Keratinocyte (primary cell): ENCODE results near the gene DNAJC18. TPM values are rescaled to one million over a fixed set of nuclear protein-coding genes. Genes with fewer than 3 reads are reported as not detected.
A peak's percentile ranks its signal among the peaks of the same experiment; 100 is the strongest.

Experiments used
- DNase-seq: peaks from one replicate; pipeline ENCODE4 v3.0.0-alpha.2; 2011; ENCODE audit warnings: low read depth, missing footprints, low spot score
- FAIRE-seq: peaks from 2 replicates; lab custom pipeline; 2011; peaks lifted over from hg19 to GRCh38; lab: Jason Lieb, UNC
- H2AFZ ChIP-seq: 2 replicates; pipeline ENCODE4 v1.6.0; 2012; ENCODE audit warnings: low read length, control low read depth, inconsistent platforms; ENCODE audit not compliant: control insufficient read depth
- H3K27ac ChIP-seq: 2 replicates; pipeline ENCODE4 v1.5.1; 2011; ENCODE audit warnings: low read length; ENCODE audit not compliant: control insufficient read depth, insufficient read depth
- H3K27me3 ChIP-seq: 3 replicates; pipeline ENCODE4 v1.6.0; 2011; ENCODE audit warnings: low read length; ENCODE audit not compliant: control insufficient read depth, insufficient read depth; ENCODE audit errors: extremely low read depth
- H3K36me3 ChIP-seq, 2 experiments: 2 replicates in 1 of 2; 3 replicates in 1 of 2; pipeline ENCODE4 v1.5.1; 2011; ENCODE audit warnings: low read length in 2 of 2, mild to moderate bottlenecking in 1 of 2; ENCODE audit not compliant: control insufficient read depth in 2 of 2, insufficient read depth in 2 of 2; ENCODE audit errors: extremely low read depth in 1 of 2
- H3K4me1 ChIP-seq: 3 replicates; pipeline ENCODE4 v1.5.1; 2011; ENCODE audit warnings: low read length; ENCODE audit not compliant: control insufficient read depth, insufficient read depth; ENCODE audit errors: extremely low read depth
- H3K4me2 ChIP-seq: 3 replicates; pipeline ENCODE4 v1.6.0; 2011; ENCODE audit warnings: low read depth, low read length; ENCODE audit not compliant: control insufficient read depth, insufficient read depth; ENCODE audit errors: extremely low read depth
- H3K4me3 ChIP-seq, 3 experiments: fragments of 200-600 bp in 1 of 3; sonication (generic) in 1 of 3; 2 replicates in 2 of 3; 3 replicates in 1 of 3; pipeline ENCODE4 v1.5.1; 2011 to 2016; ENCODE audit warnings: low read length in 3 of 3, mild to moderate bottlenecking in 3 of 3, control low read depth in 2 of 3, inconsistent platforms in 1 of 3, low read depth in 1 of 3, mixed read lengths in 1 of 3, mixed run types in 1 of 3, moderate library complexity in 1 of 3; ENCODE audit not compliant: control insufficient read depth in 2 of 3, insufficient read depth in 2 of 3; ENCODE audit errors: extremely low read depth in 1 of 3
- H3K79me2 ChIP-seq: 2 replicates; pipeline ENCODE4 v1.6.0; 2012; ENCODE audit warnings: low read length; ENCODE audit not compliant: control insufficient read depth, insufficient read depth
- H3K9ac ChIP-seq: 3 replicates; pipeline ENCODE4 v1.6.0; 2011; ENCODE audit warnings: low read length; ENCODE audit not compliant: control insufficient read depth, insufficient read depth; ENCODE audit errors: extremely low read depth
- H3K9me1 ChIP-seq: 3 replicates; pipeline ENCODE4 v1.6.0; 2011; ENCODE audit warnings: low read length; ENCODE audit not compliant: control insufficient read depth, insufficient read depth; ENCODE audit errors: extremely low read depth
- H3K9me3 ChIP-seq: 2 replicates; pipeline ENCODE4 v1.5.1; 2012; ENCODE audit warnings: low read depth, low read length; ENCODE audit not compliant: control insufficient read depth
- H4K20me1 ChIP-seq: 3 replicates; pipeline ENCODE4 v1.6.0; 2011; ENCODE audit warnings: low read length; ENCODE audit not compliant: control insufficient read depth, insufficient read depth; ENCODE audit errors: extremely low read depth
- EZH2 ChIP-seq: IDR thresholded peaks from one replicate; pipeline ENCODE4 v1.6.1; 2012; ENCODE audit warnings: inconsistent platforms, mild to moderate bottlenecking, low read length, moderate library complexity
- dilution Hi-C: fragments of 300-500 bp; cut with MboI; formaldehyde crosslinking; loops from one replicate; pipeline ENCODE4 v1.7.0; 2020; ENCODE audit warnings: low sequenced_read_pairs; ENCODE audit not compliant: extremely low pct_ligation_motif_present
- polyA plus RNA-seq, 5 experiments: library from polyadenylated mRNA; depleted of rRNA in 3 of 5; stranded (reverse) in 3 of 5; stranded (forward) in 1 of 5; unstranded in 1 of 5; fragments of >200 nt; gene quantifications; 1 replicate in 1 of 5; 2 replicates in 3 of 5; 3 replicates in 1 of 5; pipeline versions ENCODE4 v1.2.1 to v1.2.3, GENCODE V29; 2011 to 2012; ENCODE audit warnings: missing spikeins in 2 of 5, low read depth in 1 of 5, low replicate concordance in 1 of 5
- TF ChIP-seq, protein P1 (sequence below), 3 experiments: IDR thresholded peaks in 1 of 3; conservative IDR thresholded peaks in 1 of 3; optimal IDR thresholded peaks in 1 of 3; 2 replicates in 2 of 3; 3 replicates in 1 of 3; pipeline versions ENCODE3 to v1.5.1; 2011; ENCODE audit warnings: low read length in 3 of 3, mild to moderate bottlenecking in 3 of 3, moderate library complexity in 2 of 3, control low read depth in 1 of 3, inconsistent platforms in 1 of 3; ENCODE audit not compliant: insufficient read depth in 2 of 3; ENCODE audit errors: extremely low read depth in 1 of 3

Gene DNAJC18
- polyA plus RNA-seq, 1 donor (not counting 4 experiments of a cell fraction or from before 2014, with no cell fraction given) = 6.6 TPM

DNA sequence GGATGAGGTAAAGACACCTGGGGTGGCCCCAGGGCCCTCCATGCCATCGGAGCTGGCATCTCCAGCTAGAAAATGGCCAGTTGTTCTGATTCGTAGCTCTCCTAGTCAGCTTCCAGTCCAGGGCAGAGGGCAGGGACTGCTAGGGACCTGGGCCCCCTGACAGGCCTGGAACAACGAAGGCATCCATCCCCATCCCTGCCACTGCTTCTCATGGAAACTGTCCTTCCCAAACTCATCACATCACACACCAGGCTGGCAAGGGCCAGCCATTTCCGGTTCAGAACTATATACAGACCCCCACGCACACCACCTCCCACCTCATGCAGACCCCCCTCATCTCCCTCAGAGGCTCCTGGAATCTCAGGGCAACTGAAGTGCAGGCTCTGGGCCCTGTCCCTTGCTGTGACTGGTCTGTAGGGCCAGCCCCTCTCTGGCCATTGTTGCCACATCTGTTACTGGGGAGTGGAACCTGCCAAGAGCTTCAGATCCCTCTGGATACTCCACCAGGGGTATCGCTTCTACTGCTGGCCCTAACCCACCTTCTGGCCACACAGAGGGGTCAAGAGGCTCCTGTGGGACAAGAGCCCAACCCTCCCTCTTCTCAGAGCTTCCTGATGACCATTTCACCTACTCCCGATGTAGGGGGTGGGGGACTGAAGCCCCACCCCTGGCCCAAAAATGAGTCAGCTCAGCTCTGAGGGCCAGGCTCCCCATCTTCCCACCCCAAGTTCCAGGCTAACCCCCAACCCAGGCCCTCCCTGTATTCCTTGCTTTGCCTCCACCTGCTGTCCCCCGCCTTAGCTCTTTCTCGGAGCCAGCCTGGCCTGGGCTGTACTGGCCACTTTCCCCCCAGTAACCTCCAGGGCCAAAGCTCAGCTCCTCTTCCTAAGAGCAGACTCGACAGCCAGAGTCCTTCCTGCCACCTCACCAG, 48.4 kb downstream of the DNAJC18 start:
- TF ChIP-seq, protein P1, sequence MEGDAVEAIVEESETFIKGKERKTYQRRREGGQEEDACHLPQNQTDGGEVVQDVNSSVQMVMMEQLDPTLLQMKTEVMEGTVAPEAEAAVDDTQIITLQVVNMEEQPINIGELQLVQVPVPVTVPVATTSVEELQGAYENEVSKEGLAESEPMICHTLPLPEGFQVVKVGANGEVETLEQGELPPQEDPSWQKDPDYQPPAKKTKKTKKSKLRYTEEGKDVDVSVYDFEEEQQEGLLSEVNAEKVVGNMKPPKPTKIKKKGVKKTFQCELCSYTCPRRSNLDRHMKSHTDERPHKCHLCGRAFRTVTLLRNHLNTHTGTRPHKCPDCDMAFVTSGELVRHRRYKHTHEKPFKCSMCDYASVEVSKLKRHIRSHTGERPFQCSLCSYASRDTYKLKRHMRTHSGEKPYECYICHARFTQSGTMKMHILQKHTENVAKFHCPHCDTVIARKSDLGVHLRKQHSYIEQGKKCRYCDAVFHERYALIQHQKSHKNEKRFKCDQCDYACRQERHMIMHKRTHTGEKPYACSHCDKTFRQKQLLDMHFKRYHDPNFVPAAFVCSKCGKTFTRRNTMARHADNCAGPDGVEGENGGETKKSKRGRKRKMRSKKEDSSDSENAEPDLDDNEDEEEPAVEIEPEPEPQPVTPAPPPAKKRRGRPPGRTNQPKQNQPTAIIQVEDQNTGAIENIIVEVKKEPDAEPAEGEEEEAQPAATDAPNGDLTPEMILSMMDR (optimal IDR thresholded peaks at IDR 0.05 in 1 of 3, IDR thresholded peaks at IDR 0.05 in 1 of 3, conservative IDR thresholded peaks at IDR 0.05 in 1 of 3; ENCODE audit: extremely low read depth in 1 of 3, insufficient read depth in 2 of 3, low read length in 3 of 3) = no peak
- no peak for TF ChIP-seq EZH2
- Histone ChIP-seq H3K27ac (peak overlapping the region; percentile 91), H4K20me1 (no peaks in the 10 kb centered on the region), H3K4me3 (peak overlapping the region; percentile 69 to 92 (median 84)), H3K9me3 (no peaks in the 10 kb centered on the region), H3K36me3 (peaks cover 0 to 4% of the 10 kb centered on the region in 2 experiments), H3K9me1 (no peaks in the 10 kb centered on the region), H3K4me1 (peaks cover 27% of the 10 kb centered on the region), H2AFZ (peak overlapping the region; percentile 85), H3K4me2 (peak overlapping the region; percentile 90), H3K79me2 (peaks cover 15% of the 10 kb centered on the region), H3K9ac (peak overlapping the region; percentile 93), H3K27me3 (no peaks in the 10 kb centered on the region)
- DNase-seq (no peak), FAIRE-seq (no peak)
- dilution Hi-C loops = no loop called here

DNA sequence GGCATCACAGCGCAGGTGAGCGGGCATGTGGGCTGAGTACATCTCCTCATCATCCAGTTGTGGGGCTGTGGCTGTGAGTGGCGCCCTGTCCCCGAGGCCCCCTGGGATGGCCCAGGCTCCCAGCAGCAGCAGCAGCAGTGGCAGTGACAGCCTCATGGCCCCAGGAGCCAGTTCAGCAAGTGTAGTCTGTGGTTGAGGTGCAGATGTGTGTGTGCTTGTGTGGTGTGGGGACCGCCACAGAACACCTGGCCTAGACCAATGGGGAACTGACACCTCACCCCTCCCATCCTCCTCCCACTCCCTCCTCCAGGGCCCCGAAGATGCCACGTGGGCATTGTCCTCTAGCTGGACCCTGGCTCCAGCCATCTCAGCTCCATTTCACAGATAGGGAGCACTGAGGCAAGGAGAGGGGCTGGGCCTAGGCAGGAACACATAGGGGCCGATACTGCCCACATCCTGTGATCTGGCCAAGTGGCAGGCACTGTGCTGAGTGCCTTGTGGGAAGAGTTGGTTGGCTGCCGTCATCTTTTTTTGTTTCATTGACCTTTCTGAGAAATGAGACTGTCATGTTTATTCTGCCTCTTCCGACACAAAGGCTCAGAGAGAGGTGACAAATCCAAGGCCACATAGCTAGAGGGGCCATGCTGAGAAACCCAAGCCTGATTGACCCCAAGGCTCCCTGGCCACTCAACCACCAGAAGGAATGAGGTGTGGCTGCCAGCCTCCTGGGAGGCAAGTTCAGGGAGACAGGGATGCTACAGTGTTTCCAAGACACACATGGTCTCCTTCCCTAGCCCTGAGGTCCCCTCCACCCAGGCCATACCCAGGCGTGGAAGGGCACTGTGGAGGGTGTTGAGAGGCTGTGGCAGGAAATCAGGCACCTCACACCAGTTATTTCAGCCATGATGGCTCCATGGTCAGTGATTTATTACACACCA, 49.4 kb downstream of the DNAJC18 start, which contains the start of gene MZB1:
TSS of gene MZB1 (minus strand) at position 213 of the 938 bp plus-strand sequence. CDS start at position 156, 57 bp downstream.
- Histone ChIP-seq H3K36me3 (no peaks in the 10 kb centered on the region), H3K9me1 (no peaks in the 10 kb centered on the region), H3K4me3 (no peak within 1 kb of the TSS), H3K27me3 (no peaks in the 10 kb centered on the region), H3K4me2 (no peak within 1 kb of the TSS), H3K79me2 (peaks cover 15% of the 10 kb centered on the region), H3K9ac (no peak within 1 kb of the TSS), H3K9me3 (no peaks in the 10 kb centered on the region), H4K20me1 (no peaks in the 10 kb centered on the region), H3K27ac (peak within 1 kb of the TSS; percentile 91), H2AFZ (no peak within 1 kb of the TSS), H3K4me1 (peaks cover 36% of the 10 kb centered on the region)
- DNase-seq = no peak
- dilution Hi-C loops = no loop called here
- FAIRE-seq = no peak
- TF ChIP-seq, protein P1 (optimal IDR thresholded peaks at IDR 0.05 in 1 of 3, IDR thresholded peaks at IDR 0.05 in 1 of 3, conservative IDR thresholded peaks at IDR 0.05 in 1 of 3; ENCODE audit: extremely low read depth in 1 of 3, insufficient read depth in 2 of 3, low read length in 3 of 3) = no peak
- no peak for TF ChIP-seq EZH2
